ENCODE results near the gene JAK1.

DNA sequence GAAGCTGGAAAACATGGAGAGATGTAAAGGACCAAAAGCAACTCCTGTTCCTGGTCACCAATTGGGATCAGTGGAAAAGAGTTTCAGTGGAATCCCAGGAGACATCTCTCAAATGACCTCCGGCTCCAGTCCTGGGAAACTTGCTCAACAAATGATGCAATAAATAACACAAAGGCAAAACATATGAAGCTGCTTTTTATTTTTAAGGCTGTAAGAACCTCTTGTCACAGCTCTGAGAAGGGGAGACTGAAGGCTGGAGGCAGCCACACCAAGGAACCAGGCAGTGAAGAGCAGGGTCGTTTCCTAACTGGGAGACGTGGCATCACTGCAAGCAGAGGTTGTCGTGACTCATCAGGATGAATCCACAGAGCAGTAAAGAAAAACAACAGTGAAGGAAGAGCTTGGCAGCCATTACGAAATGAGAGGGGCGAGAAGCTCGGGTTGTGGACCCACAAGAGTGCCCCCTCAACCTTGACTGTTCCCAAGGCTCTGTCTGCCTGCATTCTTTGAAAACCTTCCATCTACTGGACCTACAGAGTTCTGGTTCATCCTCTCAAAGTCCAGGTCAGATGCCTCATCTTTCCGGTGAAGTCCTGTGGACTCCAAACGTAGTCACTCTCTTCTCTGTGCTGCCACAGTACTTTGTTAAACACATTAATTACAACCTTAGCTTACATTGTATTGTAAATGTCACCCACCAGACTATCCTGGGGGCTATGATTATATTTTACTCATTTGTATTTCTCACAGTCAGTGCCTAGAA lies 32.1 kb downstream of the JAK1 start:
- TF ChIP-seq POLR2A (IDR thresholded peaks at IDR 0.05) (no peak), CTCF (IDR thresholded peaks at IDR 0.05) (no peak)
